ENCODE results near the gene SCRN2. TPM values are rescaled to one million over a fixed set of nuclear protein-coding genes. Genes with fewer than 3 reads are reported as not detected.

The SCRN2 gene
- total and polyA plus RNA-seq, 2 of the 13 experiments (the other 11 are each of a cell fraction or from before 2014, with no cell fraction given), result 21.7 to 29.5 TPM

DNA sequence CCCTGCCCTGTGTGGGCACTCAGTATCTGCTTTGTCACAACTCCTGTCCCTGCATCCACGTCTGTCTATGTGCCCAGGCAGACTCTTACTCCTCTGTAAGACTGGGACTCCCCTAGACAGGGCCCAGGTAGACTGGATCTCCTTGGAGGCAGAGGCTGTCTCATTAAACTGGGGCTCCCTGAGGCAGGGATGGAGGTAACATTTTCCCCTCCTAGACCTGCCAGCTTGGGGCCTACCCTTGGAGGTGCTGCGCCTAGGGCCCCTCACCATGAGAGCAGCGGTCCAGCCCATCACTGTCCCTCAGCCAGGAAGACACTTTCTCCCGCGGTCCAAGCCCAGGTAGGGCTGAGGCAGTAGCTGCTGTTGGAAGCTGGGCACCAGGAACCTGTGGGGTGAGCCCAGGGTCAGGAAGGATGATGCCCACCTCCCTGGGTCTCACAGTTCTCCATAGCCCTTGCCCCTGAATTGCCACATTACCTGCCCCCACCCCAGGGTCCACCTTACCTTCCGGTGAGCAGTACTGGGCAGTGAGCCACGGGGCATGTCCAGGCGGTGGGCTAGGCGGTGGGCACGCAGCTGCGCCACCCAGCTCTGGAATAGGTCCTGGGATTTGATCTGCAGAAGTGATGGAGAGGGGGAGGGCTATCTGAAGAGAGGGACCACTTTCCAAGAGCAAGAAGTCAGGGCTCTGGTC is 22.9 kb downstream of the SCRN2 start:
- H2AFZ ChIP-seq (ENCODE audit: low read length), result no peak overlapping the region
- CTCF ChIA-PET (ENCODE audit: low intra/inter-chr PET ratio, low total read pairs), result no interaction called here

More for the DNA sequence above, 22.9 kb downstream of the SCRN2 start:
- Histone ChIP-seq H3K27ac (ENCODE audit: extremely low read length, insufficient read depth, low read length) (no peak overlapping the region), H3K4me1 (ENCODE audit: insufficient read depth, low read length) (peaks cover 19% of the 10 kb centered on the region), H3K9me3 (ENCODE audit: low read length) (no peaks in the 10 kb centered on the region), H4K20me1 (ENCODE audit: insufficient read depth, low read length) (no peaks in the 10 kb centered on the region), H3K9ac (ENCODE audit: insufficient read depth, low read depth, low read length) (no peak overlapping the region), H3K4me2 (ENCODE audit: low read depth, low read length) (no peak overlapping the region), H3K27me3 (ENCODE audit: control insufficient read depth in 1 of 2, insufficient read depth in 2 of 2, low read length in 2 of 2) (no peaks in the 10 kb centered on the region; a peak in 1 of 5 replicates), H3K4me3 (replicated peaks in 1 of 3; ENCODE audit: insufficient read depth in 1 of 3, low read depth in 2 of 3, low read length in 3 of 3) (no peak overlapping the region), H3K79me2 (ENCODE audit: insufficient read depth, low read length) (no peaks in the 10 kb centered on the region), H3K36me3 (replicated peaks in 1 of 2; ENCODE audit: control insufficient read depth in 1 of 2, insufficient read depth in 2 of 2, low read length in 2 of 2) (peaks cover 15 to 25% of the 10 kb centered on the region in 2 experiments; a peak in 4 of 5 replicates)
- intact Hi-C loops (cut with micrococcal nuclease; ENCODE audit: unreplicated experiment), result no loop called here
- no peak for TF ChIP-seq ARNT2 (CRISPR knock-in tag; IDR thresholded peaks at IDR 0.05; ENCODE audit: low read depth)
- no peak for TF ChIP-seq ZNF720 (CRISPR knock-in tag; IDR thresholded peaks at IDR 0.05)
- TF ChIP-seq GZF1 (CRISPR knock-in tag; IDR thresholded peaks at IDR 0.05), result no peak
- TF ChIP-seq, protein P1, sequence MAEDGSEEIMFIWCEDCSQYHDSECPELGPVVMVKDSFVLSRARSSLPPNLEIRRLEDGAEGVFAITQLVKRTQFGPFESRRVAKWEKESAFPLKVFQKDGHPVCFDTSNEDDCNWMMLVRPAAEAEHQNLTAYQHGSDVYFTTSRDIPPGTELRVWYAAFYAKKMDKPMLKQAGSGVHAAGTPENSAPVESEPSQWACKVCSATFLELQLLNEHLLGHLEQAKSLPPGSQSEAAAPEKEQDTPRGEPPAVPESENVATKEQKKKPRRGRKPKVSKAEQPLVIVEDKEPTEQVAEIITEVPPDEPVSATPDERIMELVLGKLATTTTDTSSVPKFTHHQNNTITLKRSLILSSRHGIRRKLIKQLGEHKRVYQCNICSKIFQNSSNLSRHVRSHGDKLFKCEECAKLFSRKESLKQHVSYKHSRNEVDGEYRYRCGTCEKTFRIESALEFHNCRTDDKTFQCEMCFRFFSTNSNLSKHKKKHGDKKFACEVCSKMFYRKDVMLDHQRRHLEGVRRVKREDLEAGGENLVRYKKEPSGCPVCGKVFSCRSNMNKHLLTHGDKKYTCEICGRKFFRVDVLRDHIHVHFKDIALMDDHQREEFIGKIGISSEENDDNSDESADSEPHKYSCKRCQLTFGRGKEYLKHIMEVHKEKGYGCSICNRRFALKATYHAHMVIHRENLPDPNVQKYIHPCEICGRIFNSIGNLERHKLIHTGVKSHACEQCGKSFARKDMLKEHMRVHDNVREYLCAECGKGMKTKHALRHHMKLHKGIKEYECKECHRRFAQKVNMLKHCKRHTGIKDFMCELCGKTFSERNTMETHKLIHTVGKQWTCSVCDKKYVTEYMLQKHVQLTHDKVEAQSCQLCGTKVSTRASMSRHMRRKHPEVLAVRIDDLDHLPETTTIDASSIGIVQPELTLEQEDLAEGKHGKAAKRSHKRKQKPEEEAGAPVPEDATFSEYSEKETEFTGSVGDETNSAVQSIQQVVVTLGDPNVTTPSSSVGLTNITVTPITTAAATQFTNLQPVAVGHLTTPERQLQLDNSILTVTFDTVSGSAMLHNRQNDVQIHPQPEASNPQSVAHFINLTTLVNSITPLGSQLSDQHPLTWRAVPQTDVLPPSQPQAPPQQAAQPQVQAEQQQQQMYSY (CRISPR knock-in tag; IDR thresholded peaks at IDR 0.05), result no peak
- no peak for TF ChIP-seq ZMYM3 (CRISPR knock-in tag; IDR thresholded peaks at IDR 0.05)
- TF ChIP-seq, protein P2, sequence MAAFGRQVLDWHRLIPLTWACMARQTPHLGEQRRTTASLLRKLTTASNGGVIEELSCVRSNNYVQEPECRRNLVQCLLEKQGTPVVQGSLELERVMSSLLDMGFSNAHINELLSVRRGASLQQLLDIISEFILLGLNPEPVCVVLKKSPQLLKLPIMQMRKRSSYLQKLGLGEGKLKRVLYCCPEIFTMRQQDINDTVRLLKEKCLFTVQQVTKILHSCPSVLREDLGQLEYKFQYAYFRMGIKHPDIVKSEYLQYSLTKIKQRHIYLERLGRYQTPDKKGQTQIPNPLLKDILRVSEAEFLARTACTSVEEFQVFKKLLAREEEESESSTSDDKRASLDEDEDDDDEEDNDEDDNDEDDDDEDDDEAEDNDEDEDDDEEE (CRISPR knock-in tag; IDR thresholded peaks at IDR 0.05), result no peak
- TF ChIP-seq, protein P3, sequence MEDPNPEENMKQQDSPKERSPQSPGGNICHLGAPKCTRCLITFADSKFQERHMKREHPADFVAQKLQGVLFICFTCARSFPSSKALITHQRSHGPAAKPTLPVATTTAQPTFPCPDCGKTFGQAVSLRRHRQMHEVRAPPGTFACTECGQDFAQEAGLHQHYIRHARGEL (CRISPR knock-in tag; IDR thresholded peaks at IDR 0.05), result no peak
- TF ChIP-seq YEATS4 (CRISPR knock-in tag; IDR thresholded peaks at IDR 0.05; ENCODE audit: borderline replicate concordance), result no peak
- TF ChIP-seq ZNF768 (CRISPR knock-in tag; IDR thresholded peaks at IDR 0.05), result no peak
- no peak for DNase-seq (ENCODE audit: low spot score)
- in situ Hi-C loops (cut with HindIII; ENCODE audit: extremely low pct_ligation_motif_present, low pct_unique_long_range_greater_than_20kb), result no loop called here
- POLR2A ChIA-PET, result no interaction called here
- WGBS (ENCODE audit: low lambda C conversion rate), result 93% methylated on average over 7 of the region's 11 CpGs
- BruUV-seq (replicated peaks), result no TSS peak
- ATAC-seq, result no peak
- FAIRE-seq, result no peak

All from HepG2 (cell line).